ENCODE data around the gene RFC4. TPM values are rescaled to one million over a fixed set of nuclear protein-coding genes. Genes with fewer than 3 reads are reported as not detected.
A peak's percentile ranks its signal among the peaks of the same experiment; 100 is the strongest.

RFC4 gene
- total RNA-seq, 4 donors from 2014 or later, result 5.4 to 14.2 (median 11.8) TPM

GRCh38 chr3:186786922-186787321, 19.4 kb downstream of the RFC4 start:
- Histone ChIP-seq H3K36me3 (peaks cover 14 to 71% (median 33%) of the 10 kb centered on the region in 3 donors), H3K9me3 (no peaks in the 10 kb centered on the region), H3K27ac (no peak overlapping the region), H3K27me3 (no peaks in the 10 kb centered on the region), H3K4me1 (peaks cover 5 to 60% (median 28%) of the 10 kb centered on the region in 4 donors), H3K4me3 (no peak overlapping the region)
- WGBS, 2 donors, result 69 to 78% methylated on average over 3 of the region's 3 CpGs
- TF ChIP-seq POLR2A (IDR thresholded peaks at IDR 0.05) (no peak), EP300 (IDR thresholded peaks at IDR 0.05) (no peak), CTCF (IDR thresholded peaks at IDR 0.05) (no peak)
- DNase-seq (ENCODE audit: low spot score in 2 of 2), result no peak

- no peaks in the 10 kb centered on the region for H3K27me3 ChIP-seq
- H3K36me3 ChIP-seq, result peaks cover 14 to 59% (median 33%) of the 10 kb centered on the region in 3 donors
Observed at GRCh38 chr3:186785495-186786018, 20.7 kb downstream of the RFC4 start.

DNA sequence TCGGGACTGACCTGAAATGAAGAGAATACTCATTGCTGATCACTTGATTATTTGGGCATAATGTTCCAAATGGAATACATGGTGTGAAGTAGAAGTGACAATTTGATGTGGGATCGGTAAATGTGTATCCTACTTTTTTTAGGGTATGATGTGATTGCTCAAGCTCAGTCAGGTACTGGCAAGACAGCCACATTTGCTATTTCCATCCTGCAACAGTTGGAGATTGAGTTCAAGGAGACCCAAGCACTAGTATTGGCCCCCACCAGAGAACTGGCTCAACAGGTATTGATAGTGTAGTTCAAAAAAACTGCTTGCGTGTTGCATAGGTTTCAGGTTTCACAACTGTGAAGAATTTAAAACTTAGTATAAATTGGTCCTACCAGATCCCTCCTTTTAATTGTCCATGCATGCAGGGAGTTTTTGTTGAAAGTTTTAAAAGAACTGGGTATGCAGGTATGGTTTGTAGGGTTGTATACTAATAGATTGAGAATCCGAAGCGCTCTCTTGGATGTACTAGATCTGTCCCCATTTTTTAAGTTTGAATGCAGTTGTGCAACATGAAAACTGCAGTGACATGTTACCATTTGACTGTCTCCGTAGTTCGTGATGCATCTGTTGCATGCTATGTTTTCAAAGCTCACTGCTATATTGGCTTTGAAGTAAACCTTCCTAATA, 21.3 kb downstream of the RFC4 start:
- peak overlapping the region; percentile 66 to 98 (median 92) for H3K4me3 ChIP-seq
- peaks cover 5 to 53% (median 28%) of the 10 kb centered on the region in 4 donors for H3K4me1 ChIP-seq
- peak overlapping the region; percentile 98 to 100 (median 98) for H3K27ac ChIP-seq
- WGBS, 2 donors, result 11 to 15% methylated on average over 7 of the region's 7 CpGs
- TF ChIP-seq POLR2A (IDR thresholded peaks at IDR 0.05) (no peak), CTCF (IDR thresholded peaks at IDR 0.05) (no peak), EP300 (IDR thresholded peaks at IDR 0.05) (no peak)
- H3K27me3 ChIP-seq, result no peaks in the 10 kb centered on the region
- no peak for DNase-seq (ENCODE audit: low spot score in 2 of 2)
- peaks cover 14 to 53% (median 33%) of the 10 kb centered on the region in 3 donors for H3K36me3 ChIP-seq
- H3K9me3 ChIP-seq, result no peaks in the 10 kb centered on the region

More at GRCh38 chr3:186785495-186786018, 20.7 kb downstream of the RFC4 start:
- 23 to 25% methylated on average over 7 of the region's 7 CpGs for WGBS, 2 donors
- TF ChIP-seq CTCF (IDR thresholded peaks at IDR 0.05) (no peak), POLR2A (IDR thresholded peaks at IDR 0.05) (no peak), EP300 (IDR thresholded peaks at IDR 0.05) (no peak)
- Histone ChIP-seq H3K9me3 (no peaks in the 10 kb centered on the region), H3K27ac (peak overlapping the region in 1 of 4 donors; percentile 100), H3K4me1 (peaks cover 5 to 59% (median 28%) of the 10 kb centered on the region in 4 donors), H3K4me3 (peak overlapping the region; percentile 66 to 98 (median 92))
- no peak for DNase-seq (ENCODE audit: low spot score in 2 of 2)

DNA sequence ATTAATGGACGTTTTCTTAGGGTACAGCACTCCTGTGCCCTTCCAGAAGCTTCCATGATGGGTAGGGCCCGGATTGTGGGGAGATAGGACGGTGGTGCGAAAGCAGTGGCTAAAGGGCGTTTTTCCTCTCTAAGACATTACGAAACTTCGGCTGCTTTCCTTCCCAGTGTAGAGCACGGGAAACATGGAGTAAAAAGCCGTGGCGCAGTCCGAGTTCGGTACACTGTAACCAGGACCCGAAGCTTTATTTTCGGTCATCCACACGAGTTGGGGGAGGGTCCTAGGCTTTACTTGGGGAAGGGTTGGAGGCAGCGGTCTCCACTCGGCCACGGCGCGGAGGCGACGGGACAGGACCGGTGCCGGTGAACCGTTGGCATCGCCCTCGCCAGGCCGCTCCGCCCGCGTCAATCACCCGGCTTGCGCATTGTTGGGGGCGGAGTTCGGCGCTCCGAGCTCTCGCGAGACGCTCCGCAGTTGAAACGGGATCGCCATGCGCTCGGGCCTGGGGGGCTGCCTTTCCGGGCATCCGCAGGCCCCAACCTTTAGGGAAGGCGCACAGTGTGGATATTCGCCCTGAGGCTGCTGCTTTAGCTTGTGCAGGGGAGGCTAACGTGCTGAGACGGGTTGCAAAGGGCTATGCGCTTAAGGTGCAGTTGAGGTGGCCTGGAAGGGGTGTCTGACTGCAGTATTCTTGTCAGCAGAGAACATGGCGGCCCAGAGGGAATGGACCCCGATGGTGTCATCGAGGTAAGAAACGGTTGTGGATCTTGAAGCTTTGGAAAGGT, 22.4 kb downstream of the RFC4 start:
- Histone ChIP-seq H3K27me3 (no peaks in the 10 kb centered on the region), H3K9me3 (no peaks in the 10 kb centered on the region), H3K4me3 (peak overlapping the region; percentile 66 to 98 (median 92)), H3K27ac (peak overlapping the region; percentile 98 to 100 (median 98)), H3K36me3 (peaks cover 13 to 43% (median 33%) of the 10 kb centered on the region in 3 donors), H3K4me1 (peaks cover 5 to 44% (median 28%) of the 10 kb centered on the region in 4 donors)
- peak; percentile 74 to 80 for DNase-seq (ENCODE audit: low spot score in 2 of 2)
- TF ChIP-seq EP300 (IDR thresholded peaks at IDR 0.05), result peak in 1 of 2 donors; percentile 92
- peak; percentile 50 to 87 for TF ChIP-seq POLR2A (IDR thresholded peaks at IDR 0.05)
- TF ChIP-seq CTCF (IDR thresholded peaks at IDR 0.05), result no peak
- 0 to 1% methylated on average over 48 to 55 of the region's 56 CpGs for WGBS, 2 donors

All from tibial nerve (tissue), 4 donors.